Measurements from ENCODE around the gene AMHR2.
A peak's percentile ranks its signal among the peaks of the same experiment; 100 is the strongest.
"Not testable (repeated sequence)": the region's sequence is repeated elsewhere in the genome, so short reads cannot be mapped to it uniquely, and the experiment has no call there.

Gene AMHR2

GRCh38 chr12:53418221-53418620 is 5.4 kb upstream of the AMHR2 start:
- TF ChIP-seq CTCF (conservative IDR thresholded peaks at IDR 0.05; ENCODE audit: low read length), result no peak
- DNase-seq (ENCODE audit: low read depth), result no peak
- no peak overlapping the region for H3K4me3 ChIP-seq (ENCODE audit: low read length)

GRCh38 chr12:53419756-53420155 is 3.9 kb upstream of the AMHR2 start:
- H3K4me3 ChIP-seq (ENCODE audit: low read length), result no peak overlapping the region
- no peak for DNase-seq (ENCODE audit: low read depth)
- TF ChIP-seq CTCF (conservative IDR thresholded peaks at IDR 0.05; ENCODE audit: low read length), result no peak

GRCh38 chr12:53422247-53422646 is 1.4 kb upstream of the AMHR2 start:
- DNase-seq (ENCODE audit: low read depth); H3K4me3 ChIP-seq (ENCODE audit: low read length): not testable (repeated sequence)

GRCh38 chr12:53424626-53425514 is 1.2 kb downstream of the AMHR2 start:
- H3K4me3 ChIP-seq (ENCODE audit: low read length), result no peak overlapping the region
- no peak for DNase-seq (ENCODE audit: low read depth)
- TF ChIP-seq CTCF (conservative IDR thresholded peaks at IDR 0.05; ENCODE audit: low read length), result no peak

- DNase-seq (ENCODE audit: low read depth), result no peak
- no peak for TF ChIP-seq CTCF (conservative IDR thresholded peaks at IDR 0.05; ENCODE audit: low read length)
- H3K4me3 ChIP-seq (ENCODE audit: low read length), result no peak overlapping the region
Measured at GRCh38 chr12:53425515-53426150, 2.0 kb downstream of the AMHR2 start.

GRCh38 chr12:53427905-53428594 is 4.4 kb downstream of the AMHR2 start:
- DNase-seq (ENCODE audit: low read depth), result peak; percentile 78
- no peak overlapping the region for H3K4me3 ChIP-seq (ENCODE audit: low read length)
- TF ChIP-seq CTCF (conservative IDR thresholded peaks at IDR 0.05; ENCODE audit: low read length), result no peak

GRCh38 chr12:53428741-53429140 is 5.1 kb downstream of the AMHR2 start:
- no peak for TF ChIP-seq CTCF (conservative IDR thresholded peaks at IDR 0.05; ENCODE audit: low read length)
- DNase-seq (ENCODE audit: low read depth), result no peak
- no peak overlapping the region for H3K4me3 ChIP-seq (ENCODE audit: low read length)

Measured in AG10803 (cell line).